ENCODE data around the gene RCC1.
"Not testable (repeated sequence)": the region's sequence is repeated elsewhere in the genome, so short reads cannot be mapped to it uniquely, and the experiment has no call there.

RCC1 gene

DNA sequence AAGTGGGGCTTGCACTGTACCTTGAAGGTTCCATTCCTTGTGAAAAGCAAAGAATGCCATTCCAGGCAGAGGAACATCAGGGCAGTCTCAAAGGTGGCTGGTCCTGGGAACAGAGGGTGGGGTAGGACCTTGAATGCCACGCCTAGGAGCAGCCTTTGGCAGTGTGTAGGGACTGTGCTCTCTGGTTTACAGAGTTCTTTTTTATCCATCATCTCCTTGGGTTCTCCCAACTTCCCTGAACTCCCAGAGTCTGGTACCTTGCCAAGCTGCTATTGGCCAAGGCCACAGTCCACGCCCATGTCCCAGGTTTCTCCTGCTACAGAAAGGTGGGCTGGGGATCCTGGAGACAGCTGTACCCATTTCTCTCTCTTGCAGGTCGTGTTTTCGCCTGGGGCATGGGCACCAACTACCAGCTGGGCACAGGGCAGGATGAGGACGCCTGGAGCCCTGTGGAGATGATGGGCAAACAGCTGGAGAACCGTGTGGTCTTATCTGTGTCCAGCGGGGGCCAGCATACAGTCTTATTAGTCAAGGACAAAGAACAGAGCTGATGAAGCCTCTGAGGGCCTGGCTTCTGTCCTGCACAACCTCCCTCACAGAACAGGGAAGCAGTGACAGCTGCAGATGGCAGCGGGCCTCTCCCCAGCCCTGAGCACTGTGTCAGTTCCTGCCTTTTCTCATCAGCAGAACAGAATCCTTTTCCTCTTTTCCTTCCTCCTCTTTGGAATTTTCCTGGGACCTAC lies 31.8 kb downstream of the RCC1 start:
- TF ChIP-seq, protein P1, sequence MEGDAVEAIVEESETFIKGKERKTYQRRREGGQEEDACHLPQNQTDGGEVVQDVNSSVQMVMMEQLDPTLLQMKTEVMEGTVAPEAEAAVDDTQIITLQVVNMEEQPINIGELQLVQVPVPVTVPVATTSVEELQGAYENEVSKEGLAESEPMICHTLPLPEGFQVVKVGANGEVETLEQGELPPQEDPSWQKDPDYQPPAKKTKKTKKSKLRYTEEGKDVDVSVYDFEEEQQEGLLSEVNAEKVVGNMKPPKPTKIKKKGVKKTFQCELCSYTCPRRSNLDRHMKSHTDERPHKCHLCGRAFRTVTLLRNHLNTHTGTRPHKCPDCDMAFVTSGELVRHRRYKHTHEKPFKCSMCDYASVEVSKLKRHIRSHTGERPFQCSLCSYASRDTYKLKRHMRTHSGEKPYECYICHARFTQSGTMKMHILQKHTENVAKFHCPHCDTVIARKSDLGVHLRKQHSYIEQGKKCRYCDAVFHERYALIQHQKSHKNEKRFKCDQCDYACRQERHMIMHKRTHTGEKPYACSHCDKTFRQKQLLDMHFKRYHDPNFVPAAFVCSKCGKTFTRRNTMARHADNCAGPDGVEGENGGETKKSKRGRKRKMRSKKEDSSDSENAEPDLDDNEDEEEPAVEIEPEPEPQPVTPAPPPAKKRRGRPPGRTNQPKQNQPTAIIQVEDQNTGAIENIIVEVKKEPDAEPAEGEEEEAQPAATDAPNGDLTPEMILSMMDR (IDR thresholded peaks at IDR 0.05; ENCODE audit: low read depth, low read length), result no peak
- no peak for DNase-seq (ENCODE audit: extremely low read depth, low read depth)

DNA sequence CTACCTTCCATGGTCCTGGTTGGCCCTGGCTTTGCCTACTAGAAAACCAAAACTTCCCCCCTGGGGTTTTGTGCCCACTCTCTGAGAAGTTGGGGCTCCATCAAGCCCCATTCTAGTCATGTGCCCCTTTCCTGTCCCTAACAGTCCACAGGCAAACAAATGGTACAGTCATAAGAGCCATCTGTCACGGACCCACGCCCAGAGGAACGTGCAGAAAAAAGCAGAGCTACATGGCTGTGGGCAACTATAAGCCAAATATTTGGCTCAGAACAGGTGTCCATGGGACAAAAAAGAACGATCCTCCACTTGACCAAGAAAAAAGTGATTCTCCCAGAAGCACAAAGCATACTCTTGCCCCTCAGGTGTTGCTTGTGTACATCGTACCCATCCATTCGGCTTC lies 32.4 kb downstream of the RCC1 start:
- no peak for DNase-seq (ENCODE audit: extremely low read depth, low read depth)
- TF ChIP-seq, protein P1 (IDR thresholded peaks at IDR 0.05; ENCODE audit: low read depth, low read length), result no peak

DNA sequence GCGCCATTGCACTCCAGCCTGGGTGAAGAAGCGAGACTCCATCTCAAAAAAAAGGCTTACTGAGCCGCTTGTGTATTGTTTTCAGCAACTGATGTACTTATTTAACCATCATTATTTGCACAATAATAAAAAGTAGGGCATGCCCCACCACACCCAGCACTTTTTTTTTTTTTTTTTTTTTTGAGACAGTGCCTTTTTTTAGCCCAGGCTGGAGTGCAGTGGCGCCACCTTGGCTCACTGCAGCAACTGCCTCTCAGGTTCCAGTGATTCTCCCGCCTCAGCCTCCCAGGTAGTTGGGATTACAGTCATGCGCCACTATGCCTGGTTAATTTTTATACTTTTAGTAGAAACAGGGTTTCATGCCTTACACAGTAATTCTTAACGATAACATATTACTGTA lies 34.8 kb downstream of the RCC1 start:
- DNase-seq (ENCODE audit: extremely low read depth, low read depth), result no peak
- TF ChIP-seq, protein P1 (IDR thresholded peaks at IDR 0.05; ENCODE audit: low read depth, low read length), result peak; percentile 7; the same call in 1 of the 2 replicates

DNA sequence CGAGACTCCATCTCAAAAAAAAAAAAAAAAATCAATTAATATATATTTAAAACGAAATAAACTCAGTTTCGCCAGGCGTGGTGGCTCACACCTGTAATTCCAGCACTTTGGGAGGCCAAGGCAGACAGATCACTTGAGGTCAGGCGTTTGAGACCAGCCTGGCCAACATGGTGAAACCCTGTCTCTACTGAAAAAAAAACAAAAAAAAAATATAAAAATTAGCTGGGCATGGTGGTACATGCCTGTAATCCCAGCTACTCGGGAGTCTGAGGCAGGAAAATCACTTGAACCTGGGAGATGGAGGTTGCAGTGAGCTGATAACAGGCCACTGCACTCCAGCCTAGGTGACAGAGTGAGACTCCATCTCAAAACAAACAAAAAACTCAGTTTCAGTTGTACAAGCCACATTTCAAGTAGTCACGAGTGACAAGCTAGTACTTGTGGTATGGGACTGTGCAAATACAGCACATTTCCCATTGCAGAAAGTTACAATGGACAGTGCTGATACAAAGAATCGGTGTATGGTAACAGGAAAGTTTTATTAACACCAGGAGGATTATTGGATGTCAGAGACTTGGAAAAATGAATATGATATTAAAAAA lies 35.7 kb downstream of the RCC1 start:
- DNase-seq (ENCODE audit: extremely low read depth, low read depth), result not testable (repeated sequence)

DNA sequence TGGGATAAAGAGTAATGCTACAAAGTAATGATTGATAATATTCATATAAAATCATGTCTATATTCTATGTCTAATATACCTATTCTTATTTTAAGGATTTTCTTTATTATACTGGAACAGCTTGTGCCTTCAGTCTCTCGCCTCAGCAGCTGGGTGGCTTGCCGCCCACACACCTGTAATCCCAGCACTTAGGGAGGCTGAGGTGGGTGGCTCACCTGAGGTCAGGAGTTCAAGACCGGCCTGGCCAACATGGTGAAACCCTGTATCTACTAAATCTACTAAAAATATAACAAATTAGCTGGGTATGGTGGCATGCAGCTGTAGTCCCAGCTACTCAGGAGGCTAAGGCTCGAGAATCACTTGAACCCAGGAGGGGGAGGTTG lies 39.4 kb downstream of the RCC1 start:
- TF ChIP-seq, protein P1 (IDR thresholded peaks at IDR 0.05; ENCODE audit: low read depth, low read length), result no peak
- no peak for DNase-seq (ENCODE audit: extremely low read depth, low read depth)

DNA sequence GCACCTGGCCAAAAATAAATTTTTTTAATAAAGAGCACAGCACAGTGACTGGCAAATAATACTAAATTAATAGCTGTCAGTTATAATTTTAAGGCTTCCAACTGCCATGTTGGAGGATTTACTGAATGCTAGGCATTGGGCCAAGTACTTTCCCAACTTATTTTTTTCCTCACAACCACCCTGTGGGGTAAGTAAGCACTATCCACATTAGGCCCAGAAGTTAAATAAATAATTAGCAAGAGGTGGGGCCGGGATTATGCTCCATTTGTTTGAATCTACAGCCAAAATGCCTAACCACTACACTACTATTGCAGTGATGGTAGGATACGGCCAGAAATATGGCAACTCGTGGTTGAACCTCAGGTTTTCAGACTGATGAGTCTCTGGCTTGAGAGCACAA lies 42.5 kb downstream of the RCC1 start:
- DNase-seq (ENCODE audit: extremely low read depth, low read depth), result no peak
- TF ChIP-seq, protein P1 (IDR thresholded peaks at IDR 0.05; ENCODE audit: low read depth, low read length), result no peak

DNA sequence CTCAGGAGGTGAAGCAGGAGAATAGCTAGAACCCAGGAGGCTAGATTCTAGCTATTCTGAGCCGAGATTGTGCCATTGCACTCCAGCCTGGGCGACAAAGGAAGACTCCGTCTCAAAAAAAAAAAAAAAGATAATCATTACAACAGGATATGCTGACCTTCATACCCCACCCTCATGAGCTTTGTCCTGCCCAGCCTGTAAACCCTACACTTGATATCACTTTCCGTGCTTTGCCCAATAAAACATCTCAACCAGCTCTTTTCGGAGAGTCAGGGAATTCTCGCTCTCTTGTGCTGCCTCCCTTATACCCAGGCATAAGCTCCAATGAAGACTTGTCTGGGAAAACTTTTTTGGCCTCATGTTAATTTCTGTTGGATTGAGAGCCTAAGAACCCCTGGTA lies 45.5 kb downstream of the RCC1 start:
- TF ChIP-seq, protein P1 (IDR thresholded peaks at IDR 0.05; ENCODE audit: low read depth, low read length), result no peak
- no peak for DNase-seq (ENCODE audit: extremely low read depth, low read depth)
